Colonic mucosa (tissue), 4 donors: Measurements from ENCODE around the gene FKBP6. TPM values are rescaled to one million over a fixed set of nuclear protein-coding genes. Genes with fewer than 3 reads are reported as not detected.
"Not testable (repeated sequence)": the region's sequence is repeated elsewhere in the genome, so short reads cannot be mapped to it uniquely, and the experiment has no call there.

Source experiments
- DNase-seq: peaks from one replicate; pipeline ENCODE4 v3.0.0-alpha.2; 2020
- H3K27ac ChIP-seq: fragments of 200-600 bp; one replicate; pipeline ENCODE4 v1.8.0; 2021
- H3K27me3 ChIP-seq: fragments of 200-600 bp; one replicate; pipeline ENCODE4 v1.8.0; 2021
- H3K36me3 ChIP-seq: fragments of 200-600 bp; one replicate; pipeline ENCODE4 v1.8.0; 2021
- H3K4me1 ChIP-seq: fragments of 200-600 bp; one replicate; pipeline ENCODE4 v1.8.0; 2021; ENCODE audit warnings: mild to moderate bottlenecking
- H3K4me3 ChIP-seq: fragments of 200-600 bp; one replicate; pipeline ENCODE4 v1.8.0; 2021
- H3K9ac ChIP-seq, 2 donors: one replicate each; pipeline ENCODE4 v1.7.0; 2013; ENCODE audit warnings: control low read depth in 2 of 2, low read depth in 2 of 2, low read length in 2 of 2
- H3K9me3 ChIP-seq: fragments of 200-600 bp; one replicate; pipeline ENCODE4 v1.8.0; 2021
- CTCF ChIP-seq: fragments of 200-600 bp; IDR thresholded peaks from one replicate; pipeline ENCODE4 v1.8.0; 2022; ENCODE audit warnings: antibody characterized with exemption, mild to moderate bottlenecking
- intact Hi-C: fragments of 100-400 bp; cut with DNase I; formaldehyde crosslinking; loops from one replicate; pipeline ENCODE4 v1.14.1; 2022
- total RNA-seq, 2 donors: library from RNA; stranded (reverse); fragmentation: NEBNext Ultra II Directional in 1 of 2; extraction: Animal tissue kit (Norgen Biotek cat#: 25700) in 1 of 2; gene quantifications; one replicate each; pipeline ENCODE4 v1.2.1, GENCODE V29; 2021
- donor health status: healthy.
- donor health status: DM: no; HTN: no; CAD: no.
- donor health status: DM: no; HTN: no; CAD: no.

FKBP6 gene
- total RNA-seq, 2 donors from 2014 or later: not detected

- H3K36me3 ChIP-seq: no peaks in the 10 kb centered on the region
- intact Hi-C loops: no loop called here
- no peaks in the 10 kb centered on the region for H3K9me3 ChIP-seq
- DNase-seq: no peak
- no peak overlapping the region for H3K4me3 ChIP-seq
- no peak for TF ChIP-seq CTCF
- H3K27ac ChIP-seq: no peak overlapping the region
- H3K9ac ChIP-seq: no peak overlapping the region
- H3K4me1 ChIP-seq: no peaks in the 10 kb centered on the region
- no peaks in the 10 kb centered on the region for H3K27me3 ChIP-seq
Measured at GRCh38 chr7:73314271-73314670, 13.7 kb upstream of the FKBP6 start.

- Histone ChIP-seq H3K9ac (no peak overlapping the region), H3K9me3 (no peaks in the 10 kb centered on the region), H3K27me3 (no peaks in the 10 kb centered on the region), H3K4me1 (no peaks in the 10 kb centered on the region), H3K27ac (no peak overlapping the region), H3K36me3 (no peaks in the 10 kb centered on the region), H3K4me3 (no peak overlapping the region)
- no peak for DNase-seq
- no peak for TF ChIP-seq CTCF
- intact Hi-C loops: no loop called here
Measured at GRCh38 chr7:73316521-73316920, 11.4 kb upstream of the FKBP6 start.

- H3K4me1 ChIP-seq, H3K36me3 ChIP-seq, H3K27me3 ChIP-seq, DNase-seq, H3K4me3 ChIP-seq, intact Hi-C loops, H3K9me3 ChIP-seq, H3K27ac ChIP-seq, H3K9ac ChIP-seq: not testable (repeated sequence)
Measured at GRCh38 chr7:73318656-73319204, 9.2 kb upstream of the FKBP6 start.

- H3K27ac ChIP-seq, DNase-seq, intact Hi-C loops, H3K9ac ChIP-seq, H3K4me3 ChIP-seq, H3K36me3 ChIP-seq, H3K4me1 ChIP-seq, H3K9me3 ChIP-seq, H3K27me3 ChIP-seq: not testable (repeated sequence)
Measured at GRCh38 chr7:73319541-73319940, 8.4 kb upstream of the FKBP6 start.

GRCh38 chr7:73320009-73320408 is 8.0 kb upstream of the FKBP6 start:
- not testable (repeated sequence) for H3K27ac ChIP-seq, DNase-seq, H3K27me3 ChIP-seq, H3K4me1 ChIP-seq, H3K36me3 ChIP-seq, H3K4me3 ChIP-seq, H3K9ac ChIP-seq, H3K9me3 ChIP-seq
- intact Hi-C loops: loop anchor here (5.0 kb wide), 1 partner anchor 132 kb away; no protein-coding TSS in a partner anchor

- not testable (repeated sequence) for H3K9me3 ChIP-seq, H3K36me3 ChIP-seq, H3K27ac ChIP-seq, H3K4me1 ChIP-seq, H3K9ac ChIP-seq, H3K27me3 ChIP-seq, DNase-seq
- H3K4me3 ChIP-seq: peak overlapping the region; percentile 2
- intact Hi-C loops: loop anchor here (5.0 kb wide), 1 partner anchor 129 kb away; no protein-coding TSS in a partner anchor
Measured at GRCh38 chr7:73323434-73324080, 4.4 kb upstream of the FKBP6 start.

GRCh38 chr7:73324081-73324845 is 3.7 kb upstream of the FKBP6 start:
- not testable (repeated sequence) for H3K27me3 ChIP-seq, H3K9me3 ChIP-seq, H3K4me1 ChIP-seq, H3K36me3 ChIP-seq, H3K27ac ChIP-seq, H3K9ac ChIP-seq
- intact Hi-C loops: loop anchor here (5.0 kb wide), 1 partner anchor 128 kb away; no protein-coding TSS in a partner anchor
- TF ChIP-seq CTCF: peak; percentile 7
- DNase-seq: peak; percentile 44
- H3K4me3 ChIP-seq: peak overlapping the region; percentile 2

- DNase-seq, intact Hi-C loops, H3K27me3 ChIP-seq, H3K4me3 ChIP-seq, H3K36me3 ChIP-seq, H3K9me3 ChIP-seq, H3K4me1 ChIP-seq, H3K27ac ChIP-seq, H3K9ac ChIP-seq: not testable (repeated sequence)
Measured at GRCh38 chr7:73325424-73325823, 2.5 kb upstream of the FKBP6 start.

GRCh38 chr7:73327449-73327848 is 512 bp upstream of the FKBP6 start:
- H3K9ac ChIP-seq, H3K4me3 ChIP-seq, H3K4me1 ChIP-seq, DNase-seq, H3K27me3 ChIP-seq, H3K9me3 ChIP-seq, H3K27ac ChIP-seq, H3K36me3 ChIP-seq, intact Hi-C loops: not testable (repeated sequence)
